Activated CD4-positive, alpha-beta memory T cell treated with anti-CD3 and anti-CD28 coated beads, Interleukin-2, amount 10 ng/mL, durations not matched to agents 7 days and 5 days (primary cell): ENCODE measurements around the gene DUSP23. TPM values are rescaled to one million over a fixed set of nuclear protein-coding genes. Genes with fewer than 3 reads are reported as not detected.

Experiments used
- CTCF ChIA-PET: fragments of 350-600 bp; sonication (Branson Sonifier 250); formaldehyde crosslinking; loops from one replicate; lab custom pipeline; 2021; ENCODE audit warnings: antibody characterized with exemption, inconsistent platforms; lab: Charles Lee
- POLR2A ChIA-PET: fragments of 350-600 bp; sonication (Branson Sonifier 250); formaldehyde crosslinking; loops from one replicate; lab custom pipeline; 2021; ENCODE audit warnings: antibody characterized with exemption; lab: Charles Lee
- DNase-seq: peaks from one replicate; pipeline ENCODE4 v3.0.0-alpha.2; 2020
- H3K27ac Mint-ChIP-seq: one replicate; pipeline ENCODE4 v1.8.0; 2021; ENCODE audit warnings: mild to moderate bottlenecking, mixed read lengths
- H3K27me3 Mint-ChIP-seq: one replicate; pipeline ENCODE4 v1.8.0; 2021; ENCODE audit warnings: mixed read lengths
- H3K36me3 Mint-ChIP-seq: one replicate; pipeline ENCODE4 v1.8.0; 2021; ENCODE audit warnings: low read depth, mixed read lengths
- H3K4me1 Mint-ChIP-seq: one replicate; pipeline ENCODE4 v1.8.0; 2021; ENCODE audit warnings: mixed read lengths
- H3K4me3 Mint-ChIP-seq: one replicate; pipeline ENCODE4 v1.8.0; 2021; ENCODE audit warnings: mild to moderate bottlenecking, mixed read lengths
- H3K9me3 Mint-ChIP-seq: one replicate; pipeline ENCODE4 v1.8.0; 2021; ENCODE audit warnings: mixed read lengths
- total RNA-seq, 2 experiments: library from RNA; stranded (reverse); gene quantifications; one replicate each; pipeline ENCODE4 v1.2.3, GENCODE V29; 2021

The DUSP23 gene
- total RNA-seq, 2 experiments from 2014 or later = 22.7 to 24.6 TPM

DNA sequence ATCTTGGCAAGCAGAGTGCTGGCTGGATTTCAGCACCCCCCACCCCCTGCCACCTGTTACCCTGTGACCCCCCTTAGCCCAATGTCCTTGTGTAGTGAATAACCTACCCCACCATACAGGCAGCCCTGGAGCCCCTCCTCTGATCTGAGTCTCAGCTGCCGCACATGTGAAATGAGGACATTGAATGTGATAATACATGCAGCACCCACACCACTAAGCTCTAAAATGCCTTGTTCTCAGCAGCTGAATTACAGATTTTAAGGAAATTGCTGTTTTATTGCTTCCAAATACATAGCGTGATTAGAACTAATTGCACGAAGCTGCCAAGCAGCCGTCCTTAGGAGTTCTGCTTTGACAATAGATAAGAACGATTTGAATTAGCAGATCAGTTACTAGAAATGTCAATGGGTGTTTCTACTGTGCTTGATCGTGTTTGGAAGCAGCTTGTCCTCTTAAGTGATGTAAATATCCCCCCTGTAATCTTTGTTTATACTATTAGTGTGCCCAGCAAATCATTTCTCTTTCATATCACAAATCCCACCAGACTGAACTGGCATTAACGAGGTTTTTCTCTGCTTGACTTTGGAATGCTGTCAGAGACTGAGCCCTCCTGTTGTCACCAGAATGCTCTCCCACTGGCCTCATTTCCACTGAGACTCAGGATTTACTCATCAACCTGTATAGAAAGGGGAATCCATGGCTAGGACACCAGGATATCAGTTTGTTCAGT is 50.8 kb downstream of the DUSP23 start:
- Mint-ChIP-seq H3K4me3 (no peak overlapping the region), H3K4me1 (peaks cover 24% of the 10 kb centered on the region), H3K27me3 (peaks cover 15% of the 10 kb centered on the region), H3K9me3 (peaks cover 11% of the 10 kb centered on the region), H3K27ac (no peak overlapping the region), H3K36me3 (peaks cover 16% of the 10 kb centered on the region)
- no peak for DNase-seq
- POLR2A ChIA-PET = no interaction called here
- CTCF ChIA-PET = interaction anchor here (0.9 to 1.3 kb wide), 2 partner anchors 32 to 61 kb away, joined by 3 read pairs; no protein-coding TSS in a partner anchor

Other genes starting within 250 kb of the DUSP23 start
- gene OR10J5, start 245.0 kb upstream of the DUSP23 start, total RNA-seq = not detected
- not detected for gene APCS, start 193.1 kb upstream of the DUSP23 start, total RNA-seq
- not detected for gene CRP, start 66.4 kb upstream of the DUSP23 start, total RNA-seq
- gene FCRL6, start 21.4 kb downstream of the DUSP23 start, total RNA-seq = not detected
- gene SLAMF8, start 45.9 kb downstream of the DUSP23 start, total RNA-seq = under 1 TPM; 0.10 to 0.15 TPM
- gene VSIG8, start 81.7 kb downstream of the DUSP23 start, total RNA-seq = not detected
- 1 to 10 TPM; 1.0 to 1.3 TPM for gene CFAP45, start 119.2 kb downstream of the DUSP23 start, total RNA-seq
- 100 to 1,000 TPM; 548 to 554 TPM for gene TAGLN2, start 144.5 kb downstream of the DUSP23 start, total RNA-seq
- not detected for gene IGSF9, start 164.7 kb downstream of the DUSP23 start, total RNA-seq
- not detected for gene SLAMF9, start 173.3 kb downstream of the DUSP23 start, total RNA-seq